ENCODE results near the gene SLC37A1. TPM values are rescaled to one million over a fixed set of nuclear protein-coding genes. Genes with fewer than 3 reads are reported as not detected.

SLC37A1 gene
- total RNA-seq, 2 donors from 2014 or later, result 27.5 to 37.6 TPM

DNA sequence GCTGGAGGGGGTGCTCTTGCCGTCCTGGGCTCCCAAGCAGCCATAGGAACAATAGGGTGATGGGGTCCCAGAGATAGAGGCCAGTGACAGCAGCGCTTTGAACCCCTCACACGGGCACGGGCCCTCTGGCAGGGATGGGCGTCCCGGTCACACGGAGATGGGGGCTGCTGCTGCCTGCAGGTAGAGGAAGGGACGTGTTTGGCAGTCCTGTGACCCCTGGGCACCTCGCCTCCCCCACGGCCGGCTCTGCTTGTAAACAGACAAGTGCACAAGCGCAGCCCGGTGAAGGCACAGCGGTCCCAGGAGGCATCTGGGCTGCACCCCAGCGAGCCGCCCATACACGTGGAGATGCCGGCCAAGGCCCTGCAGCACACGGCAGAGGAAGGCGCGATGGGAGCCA, 103.3 kb downstream of the SLC37A1 start:
- no peaks in the 10 kb centered on the region for H3K9me3 Mint-ChIP-seq
- H3K27me3 Mint-ChIP-seq (ENCODE audit: low read depth), result no peaks in the 10 kb centered on the region
- no peak overlapping the region for H3K27ac Mint-ChIP-seq
- H3K4me1 Mint-ChIP-seq (ENCODE audit: low read depth), result peaks cover 7% of the 10 kb centered on the region
- DNase-seq (no peak), ATAC-seq (replicated peaks in 1 of 2) (no peak)
- peaks cover 0 to 5% of the 10 kb centered on the region in 2 donors for H3K36me3 Mint-ChIP-seq (ENCODE audit: insufficient read depth in 2 of 2)
- no peak overlapping the region for H3K4me3 Mint-ChIP-seq

GRCh38 chr21:42617486-42617885, 103.8 kb downstream of the SLC37A1 start:
- H3K27me3 Mint-ChIP-seq (ENCODE audit: low read depth), result no peaks in the 10 kb centered on the region
- ATAC-seq (replicated peaks in 1 of 2), result no peak
- H3K27ac Mint-ChIP-seq, result no peak overlapping the region
- H3K4me1 Mint-ChIP-seq (ENCODE audit: low read depth), result peaks cover 7% of the 10 kb centered on the region
- DNase-seq, result no peak
- peaks cover 0 to 1% of the 10 kb centered on the region in 2 donors for H3K36me3 Mint-ChIP-seq (ENCODE audit: insufficient read depth in 2 of 2)
- H3K4me3 Mint-ChIP-seq, result no peak overlapping the region
- no peaks in the 10 kb centered on the region for H3K9me3 Mint-ChIP-seq

GRCh38 chr21:42618707-42619102, 105.1 kb downstream of the SLC37A1 start:
- H3K4me3 Mint-ChIP-seq, result no peak overlapping the region

DNA sequence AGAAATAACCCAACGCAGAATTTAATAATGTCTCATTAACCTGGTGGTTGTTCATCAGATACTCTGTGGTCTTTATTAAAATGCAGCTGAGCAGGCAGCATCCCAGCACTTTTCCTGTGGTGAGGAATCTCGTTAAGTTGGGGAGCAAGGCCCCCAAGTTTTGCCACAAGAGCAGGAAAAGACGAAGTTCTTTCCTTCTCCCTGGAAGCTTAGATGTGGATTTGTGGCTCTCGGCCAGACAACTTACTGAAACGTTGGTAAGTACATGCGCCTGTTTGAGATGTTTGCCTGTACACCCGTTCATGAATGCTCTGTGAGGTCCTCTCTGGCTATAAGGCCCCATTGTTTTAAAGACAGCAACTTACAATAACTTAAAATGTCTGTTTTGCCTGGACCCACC, 105.5 kb downstream of the SLC37A1 start:
- H3K27me3 Mint-ChIP-seq (ENCODE audit: low read depth), result no peaks in the 10 kb centered on the region

More at GRCh38 chr21:42618707-42619102, 105.1 kb downstream of the SLC37A1 start:
- H3K36me3 Mint-ChIP-seq (ENCODE audit: insufficient read depth in 2 of 2), result no peaks in the 10 kb centered on the region
- no peak overlapping the region for H3K27ac Mint-ChIP-seq
- no peak for ATAC-seq (replicated peaks in 1 of 2)
- DNase-seq, result no peak
- H3K27me3 Mint-ChIP-seq (ENCODE audit: low read depth), result no peaks in the 10 kb centered on the region
- no peaks in the 10 kb centered on the region for H3K9me3 Mint-ChIP-seq
- peaks cover 2% of the 10 kb centered on the region for H3K4me1 Mint-ChIP-seq (ENCODE audit: low read depth)

DNA sequence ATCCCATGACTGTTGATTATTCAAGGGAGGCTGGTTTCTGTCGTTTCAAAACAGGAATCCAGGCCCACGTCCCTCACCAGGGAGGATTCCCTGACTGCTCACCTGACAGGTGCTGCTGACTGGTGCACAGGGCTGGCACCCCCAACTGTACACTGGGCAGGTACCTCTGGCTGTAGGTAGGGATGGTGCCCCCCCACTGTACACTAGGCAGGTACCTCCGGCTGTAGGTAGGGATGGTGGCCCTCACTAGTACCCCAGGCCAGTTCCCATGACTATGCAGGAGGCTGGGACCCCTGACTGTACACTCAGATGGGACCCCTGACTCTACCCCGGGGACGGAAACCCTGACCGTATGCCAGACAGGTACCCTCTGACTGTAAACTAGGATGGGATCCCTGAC, 106.2 kb downstream of the SLC37A1 start:
- no peaks in the 10 kb centered on the region for H3K9me3 Mint-ChIP-seq
- H3K4me3 Mint-ChIP-seq, result no peak overlapping the region
- H3K36me3 Mint-ChIP-seq (ENCODE audit: insufficient read depth in 2 of 2), result no peaks in the 10 kb centered on the region
- no peak overlapping the region for H3K27ac Mint-ChIP-seq
- DNase-seq (no peak), ATAC-seq (replicated peaks in 1 of 2) (no peak)
- H3K27me3 Mint-ChIP-seq (ENCODE audit: low read depth), result no peaks in the 10 kb centered on the region
- no peaks in the 10 kb centered on the region for H3K4me1 Mint-ChIP-seq (ENCODE audit: low read depth)

More for the DNA sequence above, 105.5 kb downstream of the SLC37A1 start:
- DNase-seq (no peak), ATAC-seq (replicated peaks in 1 of 2) (no peak)
- no peak overlapping the region for H3K4me3 Mint-ChIP-seq
- no peak overlapping the region for H3K27ac Mint-ChIP-seq
- no peaks in the 10 kb centered on the region for H3K9me3 Mint-ChIP-seq
- H3K4me1 Mint-ChIP-seq (ENCODE audit: low read depth), result no peaks in the 10 kb centered on the region
- H3K36me3 Mint-ChIP-seq (ENCODE audit: insufficient read depth in 2 of 2), result no peaks in the 10 kb centered on the region

DNA sequence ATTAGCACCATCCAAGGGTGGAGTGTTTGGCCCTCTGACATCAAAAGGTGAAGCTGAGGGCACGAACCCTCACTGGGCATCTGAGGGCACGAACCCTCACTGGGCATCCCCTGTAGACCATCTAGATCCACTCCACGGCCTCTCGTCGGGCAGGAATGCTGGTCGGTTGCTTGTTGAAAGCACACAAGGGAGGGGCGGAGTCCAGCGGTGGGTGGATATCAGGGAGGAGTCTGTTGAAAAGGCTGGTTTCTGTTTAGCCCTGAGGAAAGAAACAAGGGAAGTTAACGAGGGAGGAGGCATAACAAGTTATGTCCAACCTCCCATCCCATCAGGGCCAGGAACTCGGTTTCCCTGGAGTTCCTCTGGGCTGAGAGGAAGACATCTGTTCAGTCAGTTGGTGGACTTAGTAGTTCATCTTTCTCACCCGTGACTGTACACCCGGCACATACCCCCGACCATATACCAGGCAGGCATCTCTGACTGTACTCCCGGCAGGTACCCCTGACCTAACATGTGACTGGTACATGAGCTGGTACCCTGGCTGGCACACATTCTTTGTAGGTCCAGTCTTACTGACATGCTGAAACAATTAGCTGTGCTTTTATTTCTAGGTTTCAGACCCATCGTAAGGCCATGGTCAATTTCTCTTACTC, 107.6 kb downstream of the SLC37A1 start:
- ATAC-seq (replicated peaks in 1 of 2) (no peak), DNase-seq (no peak)
- no peak overlapping the region for H3K4me3 Mint-ChIP-seq
- no peak overlapping the region for H3K27ac Mint-ChIP-seq
- H3K36me3 Mint-ChIP-seq (ENCODE audit: insufficient read depth in 2 of 2), result no peaks in the 10 kb centered on the region
- H3K9me3 Mint-ChIP-seq, result no peaks in the 10 kb centered on the region
- no peaks in the 10 kb centered on the region for H3K27me3 Mint-ChIP-seq (ENCODE audit: low read depth)
- H3K4me1 Mint-ChIP-seq (ENCODE audit: low read depth), result no peaks in the 10 kb centered on the region

DNA sequence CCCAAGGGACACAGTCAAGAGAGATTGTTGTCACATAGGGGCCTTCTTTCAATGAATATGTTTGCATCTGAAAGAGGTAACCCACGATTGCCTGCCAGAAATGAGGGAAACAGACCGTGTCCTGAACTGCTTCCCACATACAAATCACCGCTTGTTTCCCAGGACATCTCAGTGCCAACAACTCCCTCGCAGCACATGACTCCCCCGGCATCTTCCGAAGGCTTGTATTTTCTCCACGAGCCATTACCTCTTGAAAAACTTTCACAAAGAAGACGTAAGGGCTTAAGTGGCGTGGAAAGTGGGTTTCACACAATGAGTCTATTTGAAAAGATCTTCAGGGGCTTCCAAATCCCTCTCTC, 108.1 kb downstream of the SLC37A1 start:
- DNase-seq (no peak), ATAC-seq (replicated peaks in 1 of 2) (no peak)
- Mint-ChIP-seq H3K36me3 (ENCODE audit: insufficient read depth in 2 of 2) (no peaks in the 10 kb centered on the region), H3K27me3 (ENCODE audit: low read depth) (no peaks in the 10 kb centered on the region), H3K4me3 (no peak overlapping the region), H3K9me3 (no peaks in the 10 kb centered on the region), H3K4me1 (ENCODE audit: low read depth) (no peaks in the 10 kb centered on the region), H3K27ac (peak overlapping the region; percentile 39)

DNA sequence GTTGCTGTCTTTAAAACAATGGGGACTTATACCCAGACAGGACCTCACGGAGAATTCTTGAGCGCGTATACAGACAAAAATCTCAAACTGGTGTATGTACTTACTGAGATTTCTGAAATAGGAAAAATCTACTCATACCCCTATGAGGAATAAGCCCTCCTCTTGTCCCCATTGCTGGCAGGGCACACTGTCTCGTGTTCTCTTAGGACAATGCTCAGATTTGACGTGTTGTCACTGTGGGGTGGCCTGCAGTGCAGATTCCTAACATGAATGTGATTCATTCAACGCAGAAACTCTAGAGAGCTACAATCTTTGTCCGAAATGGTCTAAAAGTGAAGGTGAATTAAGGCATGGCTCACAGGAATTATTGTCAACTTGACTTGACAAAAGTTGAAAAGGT, 108.6 kb downstream of the SLC37A1 start:
- Mint-ChIP-seq H3K27me3 (ENCODE audit: low read depth) (no peaks in the 10 kb centered on the region), H3K9me3 (no peaks in the 10 kb centered on the region), H3K4me1 (ENCODE audit: low read depth) (no peaks in the 10 kb centered on the region), H3K4me3 (no peak overlapping the region), H3K36me3 (ENCODE audit: insufficient read depth in 2 of 2) (no peaks in the 10 kb centered on the region), H3K27ac (no peak overlapping the region)
- ATAC-seq (replicated peaks in 1 of 2), result no peak
- no peak for DNase-seq

- no peak for DNase-seq
- Mint-ChIP-seq H3K9me3 (no peaks in the 10 kb centered on the region), H3K27ac (no peak overlapping the region), H3K4me1 (ENCODE audit: low read depth) (no peaks in the 10 kb centered on the region), H3K27me3 (ENCODE audit: low read depth) (no peaks in the 10 kb centered on the region), H3K4me3 (no peak overlapping the region), H3K36me3 (ENCODE audit: insufficient read depth in 2 of 2) (no peaks in the 10 kb centered on the region)
- ATAC-seq (replicated peaks in 1 of 2), result no peak
These were observed 110.0 kb downstream of the SLC37A1 start for GRCh38 chr21:42623694-42624093.

GRCh38 chr21:42624095-42624790, 110.6 kb downstream of the SLC37A1 start:
- no peaks in the 10 kb centered on the region for H3K27me3 Mint-ChIP-seq (ENCODE audit: low read depth)
- no peak overlapping the region for H3K27ac Mint-ChIP-seq
- no peak for ATAC-seq (replicated peaks in 1 of 2)
- H3K4me1 Mint-ChIP-seq (ENCODE audit: low read depth), result no peaks in the 10 kb centered on the region
- H3K36me3 Mint-ChIP-seq (ENCODE audit: insufficient read depth in 2 of 2), result no peaks in the 10 kb centered on the region
- DNase-seq, result no peak
- no peak overlapping the region for H3K4me3 Mint-ChIP-seq
- H3K9me3 Mint-ChIP-seq, result no peaks in the 10 kb centered on the region

- Mint-ChIP-seq H3K27me3 (ENCODE audit: low read depth) (no peaks in the 10 kb centered on the region), H3K4me3 (no peak overlapping the region), H3K4me1 (ENCODE audit: low read depth) (no peaks in the 10 kb centered on the region), H3K9me3 (no peaks in the 10 kb centered on the region), H3K27ac (no peak overlapping the region), H3K36me3 (ENCODE audit: insufficient read depth in 2 of 2) (no peaks in the 10 kb centered on the region)
- DNase-seq (no peak), ATAC-seq (replicated peaks in 1 of 2) (no peak)
These were observed 111.3 kb downstream of the SLC37A1 start for GRCh38 chr21:42624936-42625335.

DNA sequence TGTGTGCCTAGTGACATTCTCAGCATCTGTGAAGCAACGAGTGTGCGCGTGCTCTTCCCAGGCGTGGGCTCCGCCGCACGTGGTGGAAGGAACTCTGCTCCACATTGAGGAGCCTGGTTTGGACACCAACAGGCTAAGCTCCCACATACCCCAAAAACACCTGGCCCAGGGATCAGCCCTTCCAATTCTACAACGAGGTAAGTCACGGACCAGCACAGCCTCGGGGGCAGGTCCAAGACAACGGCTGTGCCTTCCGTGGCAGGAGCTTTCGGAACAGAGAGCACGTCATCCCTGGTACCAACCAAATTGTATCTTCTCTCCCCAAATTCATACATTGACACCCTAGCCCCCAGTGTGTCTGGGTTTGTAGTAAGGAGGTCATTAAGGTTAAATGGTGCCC, 112.5 kb downstream of the SLC37A1 start:
- Mint-ChIP-seq H3K9me3 (no peaks in the 10 kb centered on the region), H3K27ac (no peak overlapping the region), H3K4me3 (no peak overlapping the region), H3K36me3 (ENCODE audit: insufficient read depth in 2 of 2) (no peaks in the 10 kb centered on the region), H3K27me3 (ENCODE audit: low read depth) (no peaks in the 10 kb centered on the region), H3K4me1 (ENCODE audit: low read depth) (no peaks in the 10 kb centered on the region)
- no peak for DNase-seq
- no peak for ATAC-seq (replicated peaks in 1 of 2)

GRCh38 chr21:42627527-42628289, 114.1 kb downstream of the SLC37A1 start:
- Mint-ChIP-seq H3K27ac (no peak overlapping the region), H3K4me3 (no peak overlapping the region), H3K36me3 (ENCODE audit: insufficient read depth in 2 of 2) (no peaks in the 10 kb centered on the region), H3K4me1 (ENCODE audit: low read depth) (no peaks in the 10 kb centered on the region), H3K9me3 (no peaks in the 10 kb centered on the region), H3K27me3 (ENCODE audit: low read depth) (no peaks in the 10 kb centered on the region)
- no peak for ATAC-seq (replicated peaks in 1 of 2)
- no peak for DNase-seq

Measured in activated T-cell treated with anti-CD3 and anti-CD28 coated beads, Interleukin-2, amount 50 U/mL, for 72 hours (primary cell).